AG04450 (cell line): ENCODE data around the gene SYPL2. TPM values are rescaled to one million over a fixed set of nuclear protein-coding genes. Genes with fewer than 3 reads are reported as not detected.

Experiments
- CTCF ChIA-PET: fragments of 300-600, 350-600 bp; formaldehyde crosslinking; extraction: SDS; loops from one replicate; lab custom pipeline; 2022; ENCODE audit warnings: antibody characterized with exemption, inconsistent platforms; lab: Charles Lee
- POLR2A ChIA-PET: fragments of 350-600 bp; formaldehyde crosslinking; extraction: SDS; loops from one replicate; lab custom pipeline; 2021; ENCODE audit warnings: antibody characterized with exemption, inconsistent platforms; lab: Yijun Ruan, JAX
- DNase-seq: peaks from one replicate; pipeline ENCODE4 v3.0.0-alpha.2; 2011; ENCODE audit warnings: low read depth, low spot score
- H3K27ac ChIP-seq: one replicate; pipeline ENCODE4 v1.5.1; 2012; ENCODE audit warnings: low read depth, low read length, control low read depth
- H3K27me3 ChIP-seq: one replicate; pipeline ENCODE4 v1.6.0; 2012; ENCODE audit warnings: low read length; ENCODE audit not compliant: control insufficient read depth, insufficient read depth
- H3K4me3 ChIP-seq: 2 replicates; pipeline ENCODE4 v1.5.1; 2011; ENCODE audit warnings: mild to moderate bottlenecking, low read depth, low read length, control low read depth
- H3K9me3 ChIP-seq: 2 replicates; pipeline ENCODE4 v1.5.1; 2012; ENCODE audit warnings: low read length; ENCODE audit not compliant: control insufficient read depth, insufficient read depth
- CTCF ChIP-seq: IDR thresholded peaks from 2 replicates; pipeline ENCODE4 v1.5.1; 2011; ENCODE audit warnings: low read depth, low read length, control low read depth, inconsistent platforms
- polyA plus RNA-seq: library from polyadenylated mRNA; depleted of rRNA; stranded (reverse); fragments of >200 nt; gene quantifications from 2 replicates; pipeline ENCODE4 v1.2.3, GENCODE V29; 2011

The SYPL2 gene
- polyA plus RNA-seq, 1 experiment, result 0.40 TPM

DNA sequence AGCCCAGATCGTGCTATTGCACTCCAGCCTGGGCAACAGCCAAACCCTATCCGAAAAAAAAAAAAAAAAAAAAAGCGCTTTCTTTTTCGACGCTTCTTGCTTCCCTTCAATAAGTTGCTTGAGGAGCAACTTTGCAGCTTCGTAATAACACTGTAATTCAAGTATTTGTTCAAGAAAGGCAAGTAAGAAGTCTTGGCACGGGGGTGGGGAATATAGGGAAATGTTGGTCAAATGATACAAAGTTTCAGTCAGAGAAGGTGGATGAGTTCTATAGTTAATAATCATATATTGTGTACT lies 39.2 kb upstream of the SYPL2 start:
- H3K27ac ChIP-seq, result no peak overlapping the region
- no peaks in the 10 kb centered on the region for H3K27me3 ChIP-seq
- CTCF ChIA-PET, result interaction anchor here (4.1 kb wide), 1 partner anchor 105 kb away, joined by 32 read pairs; no protein-coding TSS in a partner anchor
- DNase-seq, result no peak
- no peak for TF ChIP-seq CTCF
- peak overlapping the region; percentile 95 for H3K4me3 ChIP-seq
- H3K9me3 ChIP-seq, result no peaks in the 10 kb centered on the region; the same call in 1 of the 2 replicates
- POLR2A ChIA-PET, result interaction anchor here (0.6 to 2.0 kb wide), 4 partner anchors 10 to 327 kb away, joined by 3 to 12 read pairs (median 6); partner anchors contain the start of gene ATXN7L2

GRCh38 chr1:109432336-109432735 lies 34.0 kb upstream of the SYPL2 start:
- H3K4me3 ChIP-seq, result no peak overlapping the region
- POLR2A ChIA-PET, result no interaction called here
- CTCF ChIA-PET, result interaction anchor here (0.7 to 2.0 kb wide), 2 partner anchors 58 to 100 kb away, joined by 4 read pairs; no protein-coding TSS in a partner anchor
- TF ChIP-seq CTCF, result no peak
- DNase-seq, result no peak
- no peak overlapping the region for H3K27ac ChIP-seq
- no peaks in the 10 kb centered on the region for H3K27me3 ChIP-seq
- peaks cover 6% of the 10 kb centered on the region for H3K9me3 ChIP-seq

- ChIA-PET CTCF (interaction anchor here (2.0 kb wide), 1 partner anchor 57 kb away, joined by 4 read pairs; no protein-coding TSS in a partner anchor), POLR2A (no interaction called here)
- Histone ChIP-seq H3K27ac (no peak overlapping the region), H3K4me3 (no peak overlapping the region), H3K27me3 (no peaks in the 10 kb centered on the region), H3K9me3 (peaks cover 6% of the 10 kb centered on the region)
- TF ChIP-seq CTCF, result no peak
- no peak for DNase-seq
Observed at GRCh38 chr1:109433322-109433721, 33.0 kb upstream of the SYPL2 start.

DNA sequence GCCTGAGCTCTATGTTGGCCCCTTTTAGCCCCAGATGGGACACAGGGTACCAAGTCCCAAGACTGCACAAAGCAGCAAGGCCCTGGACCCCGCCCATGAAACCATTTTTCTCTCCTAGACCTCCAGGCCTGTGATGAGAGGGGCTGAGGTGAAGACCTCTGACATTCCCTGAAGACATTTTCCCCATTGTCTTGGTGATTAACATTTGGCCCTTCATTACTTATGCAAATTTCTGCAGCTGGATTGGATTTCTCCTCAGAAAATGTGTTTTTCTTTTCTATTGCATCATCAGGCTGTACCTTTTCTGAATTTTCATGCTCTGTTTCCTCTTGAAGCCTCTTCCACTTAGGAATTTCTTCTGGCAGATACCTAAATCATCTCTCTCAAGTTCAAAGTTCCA lies 31.9 kb upstream of the SYPL2 start:
- no peak for DNase-seq
- no peak overlapping the region for H3K4me3 ChIP-seq
- POLR2A ChIA-PET, result no interaction called here
- H3K27ac ChIP-seq, result no peak overlapping the region
- peaks cover 6% of the 10 kb centered on the region for H3K9me3 ChIP-seq
- no peaks in the 10 kb centered on the region for H3K27me3 ChIP-seq
- TF ChIP-seq CTCF, result no peak
- CTCF ChIA-PET, result interaction anchor here (2.0 kb wide), 1 partner anchor 56 kb away, joined by 4 read pairs; no protein-coding TSS in a partner anchor

GRCh38 chr1:109438798-109439297 lies 27.5 kb upstream of the SYPL2 start:
- Histone ChIP-seq H3K9me3 (peaks cover 5% of the 10 kb centered on the region), H3K27ac (peak overlapping the region; percentile 88), H3K4me3 (no peak overlapping the region), H3K27me3 (no peaks in the 10 kb centered on the region)
- CTCF ChIA-PET, result no interaction called here
- TF ChIP-seq CTCF, result no peak
- POLR2A ChIA-PET, result interaction anchor here (0.7 kb wide), 1 partner anchor 12 kb away, joined by 7 read pairs; the partner anchor contains the start of gene PSMA5
- DNase-seq, result peak; percentile 84
